Esophagus muscularis mucosa (tissue), 3 donors: Measurements from ENCODE around the gene DPF1.

ENCODE experiments used
- CTCF ChIP-seq, 3 experiments: fragments of 200-600 bp in 2 of 3; fragments of 450-650 bp in 1 of 3; sonication (generic) in 2 of 3; IDR thresholded peaks; one replicate each; pipeline ENCODE4 v1.5.1; 2017 to 2019; ENCODE audit warnings: antibody characterized with exemption in 3 of 3, mild to moderate bottlenecking in 2 of 3, moderate library complexity in 1 of 3
- POLR2AphosphoS5 ChIP-seq, 2 donors: sonication (generic); formaldehyde crosslinking; IDR thresholded peaks; one replicate each; pipeline ENCODE4 v1.6.1; 2017; ENCODE audit warnings: antibody characterized with exemption in 2 of 2

- no peak for TF ChIP-seq POLR2AphosphoS5 (IDR thresholded peaks at IDR 0.05)
- no peak for TF ChIP-seq CTCF (IDR thresholded peaks at IDR 0.05)
Measured at GRCh38 chr19:38211151-38211591, 12.9 kb downstream of the DPF1 start.
